HUES64 (cell line): ENCODE measurements around the gene KSR2.
A peak's percentile ranks its signal among the peaks of the same experiment; 100 is the strongest.
"Not testable (repeated sequence)": the region's sequence is repeated elsewhere in the genome, so short reads cannot be mapped to it uniquely, and the experiment has no call there.

Source experiments
- H3K27ac ChIP-seq: 2 replicates; pipeline ENCODE4 v1.7.0; 2013; ENCODE audit warnings: low read depth, low read length, inconsistent platforms
- H3K27me3 ChIP-seq: 2 replicates; pipeline ENCODE4 v1.6.1; 2013; ENCODE audit warnings: mild to moderate bottlenecking, low read length; ENCODE audit not compliant: insufficient read depth
- H3K36me3 ChIP-seq: 2 replicates; pipeline ENCODE4 v1.6.1; 2013; ENCODE audit warnings: mild to moderate bottlenecking, low read length; ENCODE audit not compliant: insufficient read depth
- H3K4me1 ChIP-seq: 2 replicates; pipeline ENCODE4 v1.6.1; 2013; ENCODE audit warnings: mild to moderate bottlenecking, low read length, moderate library complexity; ENCODE audit not compliant: insufficient read depth
- H3K4me3 ChIP-seq: 2 replicates; pipeline ENCODE4 v1.5.1; 2013; ENCODE audit warnings: mild to moderate bottlenecking, low read length, moderate library complexity
- H3K9ac ChIP-seq: 2 replicates; pipeline ENCODE4 v1.6.1; 2013; ENCODE audit warnings: mild to moderate bottlenecking, low read depth, low read length
- H3K9me3 ChIP-seq: 2 replicates; pipeline ENCODE4 v1.6.1; 2013; ENCODE audit warnings: low read depth, low read length; ENCODE audit not compliant: insufficient read depth
- WGBS: fragments of 150-250, 120-280 bp; methylation state at CpG from one replicate; pipeline ENCODE4 v1.1.7; 2013; ENCODE audit warnings: missing lambda C conversion rate; 5-methylcytosine and 5-hydroxymethylcytosine counted together

The KSR2 gene

GRCh38 chr12:117889098-117889497 lies 79.7 kb downstream of the KSR2 start:
- Histone ChIP-seq H3K4me1 (no peaks in the 10 kb centered on the region), H3K36me3 (no peaks in the 10 kb centered on the region), H3K9me3 (no peaks in the 10 kb centered on the region), H3K27me3 (no peaks in the 10 kb centered on the region), H3K9ac (no peak overlapping the region), H3K4me3 (no peak overlapping the region), H3K27ac (no peak overlapping the region)
- WGBS, result 91% methylated on average over 7 of the region's 7 CpGs

DNA sequence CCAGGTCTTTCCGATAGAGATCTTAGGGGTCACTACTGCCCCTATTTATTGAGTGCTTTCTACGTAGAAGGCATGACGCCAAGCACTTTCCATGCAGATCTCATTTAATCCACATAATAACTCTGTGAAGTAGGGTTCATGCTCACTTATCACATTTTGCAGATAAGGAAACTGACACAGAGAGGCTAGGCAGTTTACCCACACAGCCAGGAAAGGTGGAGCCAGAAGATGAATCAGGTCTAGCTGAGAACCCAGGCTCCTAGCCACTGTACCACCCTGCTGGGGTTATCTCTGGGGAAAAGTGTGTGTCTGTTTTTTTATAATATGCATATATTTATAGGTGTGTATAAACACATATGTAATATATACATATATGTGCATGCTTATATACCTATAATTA lies 83.6 kb downstream of the KSR2 start:
- no peaks in the 10 kb centered on the region for H3K4me1 ChIP-seq
- over 99% methylated on average over 3 of the region's 3 CpGs for WGBS
- no peaks in the 10 kb centered on the region for H3K9me3 ChIP-seq
- no peaks in the 10 kb centered on the region for H3K36me3 ChIP-seq
- H3K27ac ChIP-seq, result no peak overlapping the region
- H3K9ac ChIP-seq, result no peak overlapping the region
- no peaks in the 10 kb centered on the region for H3K27me3 ChIP-seq
- H3K4me3 ChIP-seq, result no peak overlapping the region

- no peaks in the 10 kb centered on the region for H3K9me3 ChIP-seq
- H3K27me3 ChIP-seq, result no peaks in the 10 kb centered on the region
- no peak overlapping the region for H3K27ac ChIP-seq
- H3K9ac ChIP-seq, result no peak overlapping the region
- 93% methylated on average over 2 of the region's 3 CpGs for WGBS
- no peaks in the 10 kb centered on the region for H3K4me1 ChIP-seq
- no peak overlapping the region for H3K4me3 ChIP-seq
- H3K36me3 ChIP-seq, result no peaks in the 10 kb centered on the region
Observed at GRCh38 chr12:117884161-117884560, 84.6 kb downstream of the KSR2 start.

- no peak overlapping the region for H3K9ac ChIP-seq
- no peaks in the 10 kb centered on the region for H3K4me1 ChIP-seq
- H3K9me3 ChIP-seq, result no peaks in the 10 kb centered on the region
- H3K27me3 ChIP-seq, result no peaks in the 10 kb centered on the region
- no peaks in the 10 kb centered on the region for H3K36me3 ChIP-seq
- no peak overlapping the region for H3K4me3 ChIP-seq
- H3K27ac ChIP-seq, result no peak overlapping the region
Observed at GRCh38 chr12:117882603-117883184, 86.1 kb downstream of the KSR2 start.

DNA sequence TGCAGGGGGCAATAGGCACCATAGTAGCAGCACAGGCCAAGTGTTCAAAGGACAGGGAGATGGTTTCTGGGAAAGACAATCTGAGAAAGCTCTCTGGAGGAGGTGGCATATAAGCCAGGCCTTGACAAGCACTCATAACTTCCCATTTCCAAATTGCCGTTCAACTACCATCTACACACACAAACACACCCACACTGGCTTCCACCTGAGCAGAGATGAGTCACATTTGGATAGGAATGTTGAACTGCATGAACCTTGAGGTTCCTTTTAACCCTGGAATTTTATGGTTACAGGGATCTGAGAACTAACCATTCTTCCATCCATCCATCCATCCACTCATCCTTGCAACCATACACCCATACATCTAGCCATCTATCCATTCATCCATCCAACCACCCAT lies 86.6 kb downstream of the KSR2 start:
- no peaks in the 10 kb centered on the region for H3K36me3 ChIP-seq
- H3K27me3 ChIP-seq, result no peaks in the 10 kb centered on the region
- WGBS, result 82% methylated on average over 1 of the region's 1 CpG
- no peaks in the 10 kb centered on the region for H3K9me3 ChIP-seq
- no peak overlapping the region for H3K27ac ChIP-seq
- H3K9ac ChIP-seq, result no peak overlapping the region
- H3K4me1 ChIP-seq, result no peaks in the 10 kb centered on the region
- H3K4me3 ChIP-seq, result no peak overlapping the region

DNA sequence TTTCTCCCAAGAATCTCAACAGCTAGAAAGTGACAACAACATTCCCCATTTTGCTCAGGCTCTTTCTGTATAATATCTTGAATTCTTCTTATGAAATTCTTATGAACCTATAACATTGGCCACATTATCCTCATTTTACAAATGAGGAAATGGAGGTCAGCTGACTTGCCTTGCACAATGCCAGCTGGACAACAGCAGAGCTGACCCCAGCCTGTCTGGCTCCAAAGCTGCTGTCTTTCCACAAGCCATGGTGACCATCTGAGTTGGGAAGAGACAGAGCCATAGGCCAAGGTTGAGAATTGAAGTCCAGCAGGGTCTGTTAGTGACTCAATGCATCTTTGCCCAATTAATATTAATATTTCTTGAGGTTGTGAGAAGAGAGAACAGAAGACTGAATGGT lies 87.3 kb downstream of the KSR2 start:
- H3K36me3 ChIP-seq, result no peaks in the 10 kb centered on the region
- H3K27ac ChIP-seq, result no peak overlapping the region
- no peaks in the 10 kb centered on the region for H3K4me1 ChIP-seq
- no peak overlapping the region for H3K4me3 ChIP-seq
- no peak overlapping the region for H3K9ac ChIP-seq
- no peaks in the 10 kb centered on the region for H3K9me3 ChIP-seq
- H3K27me3 ChIP-seq, result no peaks in the 10 kb centered on the region

DNA sequence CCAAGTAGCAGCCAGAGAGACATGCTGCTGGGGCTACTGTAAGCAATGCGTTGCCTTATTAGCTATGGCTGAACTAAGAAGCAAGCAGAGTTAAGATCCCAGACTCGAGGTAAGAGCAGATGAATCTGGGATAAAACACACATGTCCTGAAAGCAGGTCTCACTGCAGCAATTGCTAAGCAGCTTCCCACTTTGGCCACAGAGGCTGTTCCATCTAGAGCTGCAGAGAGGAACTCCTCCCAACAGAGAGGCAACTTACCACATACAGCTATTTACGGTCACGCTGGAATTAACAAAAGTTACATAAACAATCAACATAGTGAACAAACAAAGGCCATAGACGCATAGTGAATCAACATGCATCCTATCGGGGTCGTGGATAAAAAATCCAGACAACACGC lies 90.2 kb downstream of the KSR2 start:
- Histone ChIP-seq H3K27me3 (0 out of 2 replicates have a peak, but pooled peaks cover 6% of the 10 kb centered on the region), H3K9me3 (no peaks in the 10 kb centered on the region), H3K36me3 (no peaks in the 10 kb centered on the region), H3K9ac (no peak overlapping the region), H3K27ac (no peak overlapping the region), H3K4me1 (no peaks in the 10 kb centered on the region), H3K4me3 (no peak overlapping the region)
- WGBS, result 81% methylated on average over 8 of the region's 8 CpGs

DNA sequence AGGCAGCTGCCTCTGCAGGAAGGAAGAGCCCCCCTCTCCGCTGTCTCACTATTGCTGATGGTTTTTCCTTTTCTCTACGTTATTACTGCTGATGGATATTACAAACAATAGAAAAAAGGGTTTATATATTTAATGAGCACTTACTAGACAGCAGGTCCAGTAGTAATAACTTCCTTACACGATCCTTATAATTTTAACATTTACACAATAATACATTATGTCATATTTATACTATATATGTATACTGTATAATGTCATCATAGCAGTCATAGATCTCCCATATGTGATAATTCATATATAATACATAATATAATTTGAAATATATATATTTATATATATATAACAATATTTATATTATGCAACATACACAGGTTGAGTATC lies 92.4 kb downstream of the KSR2 start:
- Histone ChIP-seq H3K9ac (no peak overlapping the region; the same call in 1 of the 2 replicates), H3K27me3 (0 out of 2 replicates have a peak, but pooled peaks cover 6% of the 10 kb centered on the region), H3K4me3 (peak overlapping the region; percentile 24), H3K4me1 (no peaks in the 10 kb centered on the region), H3K36me3 (no peaks in the 10 kb centered on the region), H3K9me3 (no peaks in the 10 kb centered on the region), H3K27ac (no peak overlapping the region)
- no CpG with 5 or more reads among the region's 3 CpGs for WGBS

DNA sequence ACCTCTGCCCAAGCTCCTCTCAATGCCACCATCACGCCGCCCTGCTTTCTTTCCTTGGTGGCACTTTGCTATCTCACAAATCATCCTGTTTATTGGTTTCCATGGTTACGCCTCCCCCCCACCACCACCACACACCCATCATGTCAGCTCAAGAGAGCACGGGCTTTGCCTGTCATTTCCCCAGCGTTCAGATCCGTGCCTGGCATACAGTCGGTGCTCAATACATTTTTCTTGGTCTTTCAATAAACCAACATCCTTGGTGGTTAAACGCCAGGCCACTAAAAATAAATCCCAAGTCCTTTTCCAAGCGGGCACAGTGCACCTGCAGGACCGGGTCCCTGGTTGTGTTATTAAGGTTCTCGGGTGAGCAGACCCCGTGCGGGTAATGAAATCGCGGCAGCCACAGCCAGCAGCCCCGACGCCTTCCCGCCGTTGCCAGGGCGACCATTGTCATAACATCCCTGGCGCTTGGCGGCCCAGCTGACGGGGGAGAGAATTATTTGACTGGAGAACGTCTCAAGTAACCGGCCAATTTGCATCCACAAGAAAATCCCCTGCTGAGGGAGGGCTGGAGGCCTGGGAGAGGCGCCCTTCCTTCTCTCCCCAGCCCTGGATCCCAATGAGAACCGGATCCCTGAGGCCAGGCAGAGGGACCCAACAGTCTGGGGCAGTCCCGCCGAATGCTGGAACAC lies 92.9 kb downstream of the KSR2 start:
- Histone ChIP-seq H3K27me3 (0 out of 2 replicates have a peak, but pooled peaks cover 6% of the 10 kb centered on the region), H3K9ac (no peak overlapping the region; the same call in 1 of the 2 replicates), H3K9me3 (no peaks in the 10 kb centered on the region), H3K27ac (no peak overlapping the region), H3K36me3 (no peaks in the 10 kb centered on the region), H3K4me3 (peak overlapping the region; percentile 24), H3K4me1 (no peaks in the 10 kb centered on the region)
- 16% methylated on average over 29 of the region's 29 CpGs for WGBS

- no peak overlapping the region for H3K27ac ChIP-seq
- WGBS, result 34% methylated on average over 19 of the region's 19 CpGs
- H3K27me3 ChIP-seq, result 0 out of 2 replicates have a peak, but pooled peaks cover 6% of the 10 kb centered on the region
- H3K4me3 ChIP-seq, result no peak overlapping the region
- H3K9me3 ChIP-seq, result no peaks in the 10 kb centered on the region
- no peak overlapping the region for H3K9ac ChIP-seq
- H3K36me3 ChIP-seq, result no peaks in the 10 kb centered on the region
- no peaks in the 10 kb centered on the region for H3K4me1 ChIP-seq
Observed at GRCh38 chr12:117874842-117875434, 93.9 kb downstream of the KSR2 start.

GRCh38 chr12:117874198-117874597 lies 94.6 kb downstream of the KSR2 start:
- H3K9ac ChIP-seq, H3K9me3 ChIP-seq, H3K27ac ChIP-seq, H3K36me3 ChIP-seq, H3K4me1 ChIP-seq, H3K4me3 ChIP-seq, H3K27me3 ChIP-seq: not testable (repeated sequence)
- 97% methylated on average over 3 of the region's 3 CpGs for WGBS
